ENCODE data around the gene TMPRSS5. TPM values are rescaled to one million over a fixed set of nuclear protein-coding genes. Genes with fewer than 3 reads are reported as not detected.

TMPRSS5 gene
- total and polyA plus RNA-seq, 2 of the 8 experiments (the other 6 are each of a cell fraction or from before 2014, with no cell fraction given): 0.54 to 0.78 TPM

DNA sequence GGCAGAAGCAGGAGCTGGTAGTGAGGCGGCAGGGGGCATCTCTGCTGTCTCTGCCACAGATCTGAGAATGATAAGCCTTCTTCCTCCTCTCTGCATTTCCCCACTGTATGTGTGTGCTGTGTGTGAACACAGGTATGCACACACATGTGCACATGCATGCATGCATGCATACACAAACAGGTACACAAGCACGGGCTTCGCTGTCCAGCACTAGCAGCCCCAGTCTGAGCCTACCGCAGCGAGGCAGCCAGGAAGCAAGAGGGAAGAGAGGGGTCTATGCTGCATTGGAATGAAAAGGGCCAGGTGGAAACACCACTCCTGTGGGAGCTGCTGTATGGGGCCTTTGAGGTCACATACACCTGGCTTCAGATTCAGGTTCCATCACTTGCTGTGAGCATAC lies 62.4 kb downstream of the TMPRSS5 start:
- Histone ChIP-seq H2AFZ (ENCODE audit: low read length) (no peak overlapping the region), H3K27me3 (replicated peaks in 1 of 4; ENCODE audit: control insufficient read depth in 3 of 4, extremely low read depth in 1 of 4, insufficient read depth in 3 of 4, low read length in 3 of 4) (no peaks in the 10 kb centered on the region), H3K4ac (replicated peaks; ENCODE audit: insufficient read length, low read depth, low read length) (no peak overlapping the region), H4K5ac (ENCODE audit: insufficient read length, low read depth, low read length) (no peak overlapping the region), H3K9ac (replicated peaks in 1 of 4; ENCODE audit: extremely low read depth in 1 of 4, low read depth in 3 of 4, low read length in 3 of 4) (no peak overlapping the region), H3K4me2 (ENCODE audit: insufficient read depth in 1 of 2, low read depth in 2 of 2, low read length in 2 of 2) (no peak overlapping the region), H3K36me3 (ENCODE audit: control insufficient read depth in 2 of 4, insufficient read depth in 4 of 4, low read length in 3 of 4) (no peaks in the 10 kb centered on the region), H3K23ac (ENCODE audit: insufficient read length) (no peak overlapping the region), H2BK5ac (ENCODE audit: low read depth, low read length) (no peak overlapping the region), H3K79me1 (ENCODE audit: low read depth, low read length) (no peaks in the 10 kb centered on the region), H2BK20ac (ENCODE audit: low read length) (no peak overlapping the region), H3K9me3 (ENCODE audit: insufficient read depth in 2 of 2, low read depth in 1 of 2, low read length in 1 of 2) (no peaks in the 10 kb centered on the region), H4K8ac (ENCODE audit: extremely low read depth, insufficient read depth, low read length) (no peak overlapping the region), H2AK5ac (ENCODE audit: low read depth, low read length) (no peak overlapping the region), H4K20me1 (replicated peaks in 1 of 2; ENCODE audit: control insufficient read depth in 1 of 2, insufficient read depth in 2 of 2, low read length in 2 of 2) (no peaks in the 10 kb centered on the region), H3K27ac (ENCODE audit: low read depth, low read length) (no peak overlapping the region), H3K14ac (ENCODE audit: insufficient read length) (no peak overlapping the region), H2BK120ac (replicated peaks; ENCODE audit: low read depth, low read length) (no peak overlapping the region), H3K56ac (replicated peaks; ENCODE audit: insufficient read length, low read depth, low read length) (no peak overlapping the region), H3K18ac (ENCODE audit: extremely low read depth, low read length) (no peak overlapping the region), H3K23me2 (ENCODE audit: low read depth, low read length) (peaks cover 7% of the 10 kb centered on the region; the same call in 1 of the 2 replicates), H3K4me3 (ENCODE audit: extremely low read depth in 1 of 4, insufficient read depth in 2 of 4, low read depth in 3 of 4, low read length in 4 of 4) (no peak overlapping the region), H2BK15ac (ENCODE audit: low read length) (no peak overlapping the region), H3K79me2 (ENCODE audit: control insufficient read depth in 1 of 2, insufficient read depth in 2 of 2, low read length in 2 of 2) (no peaks in the 10 kb centered on the region), H2BK12ac (ENCODE audit: low read depth, low read length) (no peak overlapping the region), H4K91ac (replicated peaks; ENCODE audit: insufficient read length, low read length) (no peak overlapping the region), H3K4me1 (replicated peaks in 1 of 4; ENCODE audit: control insufficient read depth in 3 of 4, insufficient read depth in 4 of 4, low read length in 3 of 4) (peaks cover 0 to 5% (median 0%) of the 10 kb centered on the region in 4 experiments; a peak in 2 of 7 replicates)
- ChIA-PET POLR2A (ENCODE audit: partially characterized antibody) (no interaction called here), CTCF (ENCODE audit: partially characterized antibody) (interaction anchor here (0.8 to 1.4 kb wide), 5 partner anchors 13 to 338 kb away, joined by 3 to 7 read pairs (median 4); no protein-coding TSS in a partner anchor)
- DNase-seq (ENCODE audit: low read depth in 1 of 2, low spot score in 2 of 2): no peak
- TF ChIP-seq SP2 (IDR thresholded peaks at IDR 0.05; ENCODE audit: low read length) (no peak), RBBP5 (IDR thresholded peaks at IDR 0.05; ENCODE audit: borderline replicate concordance, low read depth, low read length) (no peak), POLR2A (IDR thresholded peaks at IDR 0.05; ENCODE audit: control extremely low read depth in 1 of 2, low read depth in 2 of 2, low read length in 2 of 2) (no peak)
- TF ChIP-seq, protein P1, sequence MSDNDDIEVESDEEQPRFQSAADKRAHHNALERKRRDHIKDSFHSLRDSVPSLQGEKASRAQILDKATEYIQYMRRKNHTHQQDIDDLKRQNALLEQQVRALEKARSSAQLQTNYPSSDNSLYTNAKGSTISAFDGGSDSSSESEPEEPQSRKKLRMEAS (IDR thresholded peaks at IDR 0.05): no peak
- FAIRE-seq: no peak
- WGBS, 2 experiments (ENCODE audit: extremely low coverage in 1 of 2, insufficient coverage in 1 of 2, insufficient read length in 1 of 2, insufficient replicate concordance in 2 of 2, low coverage in 1 of 2, low lambda C conversion rate in 2 of 2, missing lambda C conversion rate in 1 of 2): 91% methylated on average over 5 of the region's 5 CpGs; no CpG with 5 or more reads in 1 of the 2 experiments
